Measurements from ENCODE around the gene LNPEP. TPM values are rescaled to one million over a fixed set of nuclear protein-coding genes. Genes with fewer than 3 reads are reported as not detected.

LNPEP gene
- total and polyA plus RNA-seq, 10 of the 15 experiments (the other 5 are each of a cell fraction or from before 2014, with no cell fraction given), result 5.6 to 54.9 (median 25.0) TPM

DNA sequence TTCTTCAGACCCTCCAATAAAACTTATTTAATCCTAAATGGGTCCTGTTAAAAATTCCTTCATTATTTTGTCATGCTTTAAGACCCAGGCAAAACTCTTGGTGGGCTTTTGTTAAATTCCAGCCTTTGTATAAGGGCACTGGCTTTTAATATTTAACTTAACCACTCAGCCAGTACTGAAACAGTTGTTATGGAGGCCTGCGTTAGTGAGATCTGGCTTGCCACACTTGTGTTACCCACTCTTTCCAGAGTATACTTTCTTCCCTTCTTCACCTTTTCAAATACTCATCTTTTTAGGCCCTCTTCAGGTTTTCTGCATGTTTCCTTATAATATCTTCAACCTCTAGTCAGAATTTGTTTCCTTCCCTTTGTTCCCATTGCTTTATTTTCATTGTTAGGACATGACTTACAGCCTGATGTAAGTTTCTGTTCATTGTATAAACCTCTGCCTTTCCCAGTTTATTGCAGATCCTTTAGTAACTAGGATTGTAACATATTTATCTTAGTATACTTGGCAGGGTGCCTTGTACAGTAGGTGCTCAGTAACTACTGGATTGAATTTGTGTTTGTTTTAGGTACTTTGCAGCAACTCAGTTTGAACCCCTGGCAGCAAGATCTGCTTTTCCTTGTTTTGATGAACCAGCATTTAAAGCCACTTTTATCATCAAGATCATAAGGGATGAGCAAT lies 48.8 kb downstream of the LNPEP start (continued):
- TF ChIP-seq CUX1 (IDR thresholded peaks at IDR 0.05; ENCODE audit: insufficient replicate concordance, low read depth, low read length), result no peak
- no peak for TF ChIP-seq BCL11A (IDR thresholded peaks at IDR 0.05; ENCODE audit: low read depth, low read length)
- TF ChIP-seq RCOR1 (conservative IDR thresholded peaks at IDR 0.05; ENCODE audit: low read depth, low read length), result no peak
- TF ChIP-seq MTA2 (IDR thresholded peaks at IDR 0.05; ENCODE audit: low read depth), result no peak
- TF ChIP-seq, protein P1, sequence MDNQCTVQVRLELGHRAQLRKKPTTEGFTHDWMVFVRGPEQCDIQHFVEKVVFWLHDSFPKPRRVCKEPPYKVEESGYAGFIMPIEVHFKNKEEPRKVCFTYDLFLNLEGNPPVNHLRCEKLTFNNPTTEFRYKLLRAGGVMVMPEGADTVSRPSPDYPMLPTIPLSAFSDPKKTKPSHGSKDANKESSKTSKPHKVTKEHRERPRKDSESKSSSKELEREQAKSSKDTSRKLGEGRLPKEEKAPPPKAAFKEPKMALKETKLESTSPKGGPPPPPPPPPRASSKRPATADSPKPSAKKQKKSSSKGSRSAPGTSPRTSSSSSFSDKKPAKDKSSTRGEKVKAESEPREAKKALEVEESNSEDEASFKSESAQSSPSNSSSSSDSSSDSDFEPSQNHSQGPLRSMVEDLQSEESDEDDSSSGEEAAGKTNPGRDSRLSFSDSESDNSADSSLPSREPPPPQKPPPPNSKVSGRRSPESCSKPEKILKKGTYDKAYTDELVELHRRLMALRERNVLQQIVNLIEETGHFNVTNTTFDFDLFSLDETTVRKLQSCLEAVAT (IDR thresholded peaks at IDR 0.05), result no peak
- no peak for TF ChIP-seq EED (IDR thresholded peaks at IDR 0.05; ENCODE audit: low read depth)
- no peak for TF ChIP-seq POLR2AphosphoS5 (IDR thresholded peaks at IDR 0.05; ENCODE audit: low read length)

All from GM12878 (cell line).